Cardiac septum (tissue), 1 donor: ENCODE data around the gene OLFM4. TPM values are rescaled to one million over a fixed set of nuclear protein-coding genes. Genes with fewer than 3 reads are reported as not detected.
"Not testable (repeated sequence)": the region's sequence is repeated elsewhere in the genome, so short reads cannot be mapped to it uniquely, and the experiment has no call there.

ENCODE experiments used
- DNase-seq: peaks from one replicate; pipeline ENCODE4 v3.0.0-alpha.2; 2020; ENCODE audit warnings: low spot score
- intact Hi-C: fragments of 100-400 bp; cut with DNase I; formaldehyde crosslinking; loops from one replicate; pipeline ENCODE4 v1.14.0; 2022
- total RNA-seq: library from RNA; stranded (reverse); fragmentation: NEBNext Ultra II Directional; extraction: Animal tissue kit (Norgen Biotek cat#: 25700); gene quantifications from one replicate; pipeline ENCODE4 v1.2.1, GENCODE V29; 2021
- donor health status: DM: no; HTN: no; CAD: no.

Gene OLFM4
- total RNA-seq, 1 donor from 2014 or later: 0.65 TPM

- intact Hi-C loops: no loop called here
Observed at GRCh38 chr13:53013113-53013512, 15.5 kb upstream of the OLFM4 start.

GRCh38 chr13:53014018-53014417 is 14.6 kb upstream of the OLFM4 start:
- DNase-seq, intact Hi-C loops: not testable (repeated sequence)

More at GRCh38 chr13:53013113-53013512, 15.5 kb upstream of the OLFM4 start:
- no peak for DNase-seq

DNA sequence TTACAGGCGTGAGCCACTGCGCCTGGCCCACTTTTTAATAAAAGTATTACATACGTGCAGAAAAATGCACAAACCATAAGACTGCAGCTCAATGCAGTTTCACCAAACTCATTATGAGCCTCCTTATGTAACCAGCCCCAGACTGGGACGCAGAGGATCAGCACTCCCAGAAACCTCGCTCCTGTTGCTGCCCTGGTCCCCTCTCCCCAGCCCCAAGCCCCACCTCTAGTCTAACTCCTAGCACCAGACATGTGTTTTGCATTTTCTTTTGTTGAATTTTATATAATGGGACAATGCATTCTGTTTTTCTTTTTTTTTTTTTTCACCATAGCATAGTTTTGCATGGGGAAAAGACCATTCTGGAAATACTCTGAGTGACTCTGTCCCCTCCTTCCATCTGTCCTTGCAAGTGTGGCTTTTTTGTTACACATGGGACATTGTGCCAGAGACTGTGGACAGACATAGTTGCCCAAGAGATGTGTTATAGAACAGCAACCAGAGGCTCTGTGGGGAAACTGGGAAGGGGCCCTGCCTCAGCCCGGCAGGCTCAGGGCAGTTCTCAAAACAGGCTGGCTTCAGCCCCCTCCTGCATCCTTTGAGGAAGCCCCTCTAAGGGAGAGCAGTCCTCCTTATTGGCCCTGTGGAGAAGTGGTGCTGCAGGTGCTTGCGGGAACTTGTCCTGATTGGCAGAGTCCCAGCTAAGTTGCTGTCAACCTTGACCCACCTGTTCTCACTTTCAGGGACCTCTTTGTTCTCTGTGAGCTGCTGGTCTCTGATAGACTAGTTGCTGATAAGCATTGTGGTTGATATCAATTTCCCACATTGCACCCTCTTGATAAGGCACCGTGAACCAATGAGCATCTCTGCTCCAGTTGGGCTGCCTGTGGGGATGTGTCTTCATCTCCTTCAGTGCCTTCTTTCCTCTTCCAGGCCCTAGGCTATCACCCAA is 13.8 kb upstream of the OLFM4 start:
- DNase-seq: no peak

DNA sequence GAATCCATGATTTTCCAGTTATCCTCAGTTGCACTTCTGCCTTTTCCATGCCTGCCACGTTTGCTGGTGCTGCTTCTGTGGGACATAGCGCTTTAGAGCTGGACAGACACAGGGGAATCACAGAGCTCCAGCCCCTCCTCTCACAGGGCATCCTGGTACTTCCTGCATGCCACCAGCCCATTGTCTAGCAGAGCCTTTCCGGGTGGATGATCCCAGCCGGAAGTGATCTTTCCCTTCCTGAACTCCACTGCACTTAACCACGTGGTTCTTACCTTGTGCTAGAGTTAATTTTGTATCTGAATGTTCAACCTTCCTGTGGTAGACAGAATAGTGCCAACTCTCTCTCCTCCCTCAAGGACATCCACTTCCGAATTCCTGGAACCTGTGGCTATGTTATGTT is 12.6 kb upstream of the OLFM4 start:
- intact Hi-C loops: no loop called here
- no peak for DNase-seq

More for the DNA sequence above, 13.8 kb upstream of the OLFM4 start:
- intact Hi-C loops: no loop called here

DNA sequence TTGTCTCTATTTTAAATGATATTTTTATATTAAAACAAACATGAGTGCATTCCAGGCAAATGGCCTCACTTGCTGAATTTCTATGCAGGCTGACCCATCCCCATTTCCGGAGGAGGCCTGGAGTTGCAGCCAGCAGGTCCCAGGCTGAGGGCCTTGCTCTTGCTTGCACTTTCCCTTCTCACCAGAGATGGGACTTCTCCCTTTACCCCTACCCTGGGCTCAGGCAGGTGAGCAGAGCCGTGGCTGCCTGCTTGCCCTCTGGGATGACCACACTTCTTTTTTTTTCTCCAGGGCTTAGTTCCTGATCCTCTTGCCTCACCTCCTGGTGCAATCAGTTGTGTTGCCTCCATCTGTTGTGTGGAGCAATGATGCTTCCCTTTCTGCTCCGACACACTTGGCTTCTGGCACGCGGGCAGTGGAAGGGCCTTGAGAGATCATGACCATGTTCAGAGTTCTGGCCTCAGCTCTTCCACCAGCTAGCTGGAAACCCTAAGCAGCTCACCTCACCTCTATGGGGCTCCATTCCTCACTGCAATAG is 11.1 kb upstream of the OLFM4 start:
- peak; percentile 82 for DNase-seq
- intact Hi-C loops: no loop called here

DNA sequence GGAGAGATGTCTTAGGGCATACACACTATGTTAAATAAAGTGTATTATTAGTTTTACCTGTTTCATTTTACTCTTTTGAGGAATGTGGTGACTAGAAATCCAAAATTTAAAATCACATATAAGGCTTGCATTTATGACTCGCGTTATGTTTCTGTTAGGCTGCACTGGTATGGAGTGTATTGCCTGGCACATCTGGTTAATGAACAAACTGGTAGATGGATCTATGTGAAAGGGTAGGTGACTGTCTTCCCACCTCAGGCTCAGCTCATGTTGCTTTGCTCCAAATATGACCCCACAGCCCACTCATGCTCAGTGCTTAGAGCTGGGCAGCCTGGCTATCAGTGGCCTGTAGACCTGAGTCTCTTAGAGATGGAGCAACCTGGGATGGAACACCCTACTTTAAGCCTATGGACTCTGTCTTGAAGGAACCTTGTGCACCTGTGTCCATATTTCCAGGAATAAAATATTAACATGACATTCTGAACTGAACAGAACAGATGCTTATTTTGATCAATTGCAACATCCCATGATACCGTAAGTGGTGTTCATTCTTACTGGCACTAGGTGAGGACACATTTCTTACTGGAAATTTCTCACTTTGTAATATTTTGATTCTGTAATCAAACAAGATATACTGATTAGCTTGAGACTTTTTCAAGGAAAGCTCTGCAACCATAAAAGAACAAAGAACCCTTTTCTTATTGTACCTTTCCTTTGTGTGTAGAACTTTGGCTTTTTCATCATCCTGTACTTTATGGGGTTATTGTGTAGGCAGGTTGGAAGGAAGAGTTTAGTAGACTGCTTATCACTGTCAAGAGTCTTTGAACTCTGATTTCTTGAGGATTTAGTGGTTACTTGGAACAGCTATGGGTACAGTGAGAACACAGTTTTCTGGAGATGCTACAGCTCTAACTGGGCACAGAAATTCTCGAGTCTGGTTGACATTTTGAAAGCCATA is 9.6 kb upstream of the OLFM4 start:
- DNase-seq: no peak
- intact Hi-C loops: no loop called here

DNA sequence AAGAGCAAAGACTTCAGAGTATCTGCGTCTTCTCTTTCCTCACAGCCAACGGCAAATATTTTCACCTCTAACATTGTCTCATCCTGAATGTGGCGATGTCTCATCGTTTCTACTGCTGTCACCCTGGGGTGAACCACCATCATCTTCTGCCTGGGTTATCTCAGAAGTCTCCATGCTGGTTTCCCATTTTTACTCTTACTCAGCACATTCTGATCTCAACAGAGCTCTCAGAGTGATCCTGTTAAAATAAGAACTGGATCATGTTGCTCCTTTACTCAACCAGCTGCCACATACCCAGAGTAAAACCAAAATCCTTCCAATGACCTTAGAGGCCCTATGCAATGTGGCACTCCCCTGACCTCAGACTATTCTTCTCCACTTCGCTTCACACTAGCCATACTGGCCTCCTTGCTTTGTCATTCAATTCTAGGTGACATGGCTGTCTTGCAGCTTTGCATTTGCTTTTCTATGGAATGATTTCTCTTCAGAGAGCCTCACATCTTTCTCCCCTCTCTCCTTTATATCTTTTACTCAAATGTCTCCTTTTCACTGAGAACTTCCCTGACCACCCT is 7.8 kb upstream of the OLFM4 start:
- no peak for DNase-seq
- intact Hi-C loops: no loop called here

DNA sequence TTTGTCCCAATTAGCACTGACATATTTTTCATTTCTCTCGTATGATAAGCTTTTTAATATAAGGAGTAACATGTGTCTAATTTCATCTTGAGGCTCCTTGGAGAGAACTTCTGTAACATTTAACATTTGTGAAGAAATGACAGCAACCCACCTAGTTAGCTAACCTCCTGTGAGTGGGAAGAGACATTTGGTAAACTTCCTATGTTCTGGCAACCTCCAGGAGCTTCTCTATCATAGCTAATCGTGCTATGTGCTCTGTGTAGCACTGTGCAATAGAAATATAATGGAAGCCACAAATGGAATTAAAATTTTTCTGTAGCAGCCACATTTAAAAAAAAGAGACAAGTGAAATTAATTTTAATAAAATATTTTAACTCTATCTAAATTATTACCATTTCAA is 5.4 kb upstream of the OLFM4 start:
- intact Hi-C loops: no loop called here
- DNase-seq: no peak

DNA sequence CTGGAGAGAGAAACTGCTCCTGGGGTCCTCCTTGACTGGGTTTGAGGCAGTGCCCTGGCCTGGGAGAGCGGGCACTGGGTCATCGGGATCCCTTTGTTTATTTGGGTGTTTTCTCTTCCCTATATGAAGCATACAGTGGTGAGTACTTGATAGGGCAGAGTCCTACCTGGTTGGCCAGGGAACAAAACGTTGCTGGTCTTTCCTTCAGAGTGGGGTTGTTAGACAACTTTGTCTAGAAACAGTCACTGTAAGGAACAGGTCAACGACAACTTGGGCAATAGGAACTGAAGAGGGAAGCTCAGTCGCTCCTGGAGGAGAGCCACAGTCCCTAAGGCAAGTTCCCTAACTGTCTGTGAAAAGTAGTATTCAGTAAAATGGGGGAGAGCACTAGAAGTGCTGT is 550 bp upstream of the OLFM4 start:
- intact Hi-C loops: no loop called here
- DNase-seq: no peak

GRCh38 chr13:53032849-53033248 is 4.2 kb downstream of the OLFM4 start:
- DNase-seq: no peak
- intact Hi-C loops: no loop called here

DNA sequence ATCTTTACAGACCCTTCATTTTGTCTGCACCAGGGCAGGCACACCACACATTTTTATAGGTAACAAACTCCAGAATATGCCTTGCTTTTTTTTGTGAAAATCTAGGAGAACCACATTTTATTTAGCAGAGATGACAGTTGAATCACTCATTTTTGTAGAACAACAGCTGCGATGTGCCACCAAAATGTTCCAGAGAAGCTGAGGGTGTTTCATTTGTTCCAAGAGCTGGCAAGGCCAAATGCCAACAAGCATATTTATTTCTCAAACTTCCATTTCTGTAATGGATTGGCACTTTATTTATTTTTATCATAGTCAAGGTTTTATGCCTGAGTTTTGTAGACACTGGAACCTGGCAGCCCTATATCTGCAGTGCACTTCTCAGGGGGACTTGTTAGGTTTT is 10.4 kb downstream of the OLFM4 start:
- no peak for DNase-seq
- intact Hi-C loops: no loop called here

DNA sequence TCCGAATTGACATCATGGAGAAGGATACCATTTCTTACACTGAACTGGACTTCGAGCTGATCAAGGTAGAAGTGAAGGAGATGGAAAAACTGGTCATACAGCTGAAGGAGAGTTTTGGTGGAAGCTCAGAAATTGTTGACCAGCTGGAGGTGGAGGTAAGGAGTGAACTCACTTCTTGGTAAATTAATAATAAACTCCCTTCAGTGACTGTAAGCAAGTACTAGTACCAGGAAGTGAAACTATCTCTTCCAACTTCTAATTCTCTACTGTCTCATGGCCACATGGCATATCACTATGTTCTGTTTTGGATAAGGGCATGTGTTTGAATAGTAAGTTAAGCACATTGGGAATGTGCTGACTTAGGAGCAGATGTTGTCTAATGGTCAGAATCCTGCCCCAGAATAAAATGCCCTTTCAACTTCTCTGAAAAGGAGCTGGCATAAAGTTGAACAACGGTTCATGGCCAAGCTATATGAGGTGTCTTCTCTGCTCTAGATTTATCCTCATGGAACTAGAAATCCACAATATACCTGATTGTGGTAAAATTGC is 13.4 kb downstream of the OLFM4 start:
- no peak for DNase-seq
- intact Hi-C loops: no loop called here

GRCh38 chr13:53042877-53043276 is 14.3 kb downstream of the OLFM4 start:
- intact Hi-C loops: no loop called here
- no peak for DNase-seq

DNA sequence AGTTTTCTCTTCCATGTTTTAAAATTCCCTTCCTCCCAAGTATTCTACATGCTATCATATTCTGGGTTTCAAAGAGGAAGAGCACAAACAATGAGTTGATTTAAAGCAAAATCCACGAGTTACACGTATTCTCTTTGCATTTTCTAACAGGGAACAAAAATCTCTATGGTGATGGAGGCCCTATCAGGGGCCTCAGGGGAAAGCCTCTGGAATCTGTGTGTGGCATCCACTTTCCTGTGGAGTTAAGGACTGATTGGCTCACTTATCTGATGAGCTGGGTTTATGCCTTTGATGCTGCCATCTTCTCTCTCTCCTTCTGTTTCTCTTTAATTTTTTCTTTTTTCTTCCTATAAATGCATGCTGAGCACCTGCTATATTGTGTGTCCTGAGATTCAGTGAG is 14.8 kb downstream of the OLFM4 start:
- DNase-seq: no peak

DNA sequence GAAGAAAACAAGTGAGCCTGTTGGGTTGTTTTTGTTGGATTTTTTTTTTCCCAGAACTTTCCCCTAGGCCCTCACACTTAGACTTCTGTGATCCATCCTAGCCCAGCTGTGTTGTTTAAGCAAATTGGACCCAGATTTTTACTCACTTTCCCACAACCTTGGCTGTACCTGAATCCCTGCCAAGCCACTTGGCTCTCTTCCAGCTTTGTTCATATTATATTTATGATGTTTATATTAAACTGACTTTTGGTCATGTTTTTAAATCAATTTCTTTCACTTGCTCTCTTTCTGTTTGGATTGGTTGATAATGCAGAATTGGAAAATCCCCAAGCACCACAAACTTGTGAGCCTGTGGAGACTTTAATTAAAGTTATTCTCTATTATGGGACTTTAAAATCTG is 16.6 kb downstream of the OLFM4 start:
- DNase-seq: no peak
- intact Hi-C loops: no loop called here

More for the DNA sequence above, 14.8 kb downstream of the OLFM4 start:
- intact Hi-C loops: no loop called here

DNA sequence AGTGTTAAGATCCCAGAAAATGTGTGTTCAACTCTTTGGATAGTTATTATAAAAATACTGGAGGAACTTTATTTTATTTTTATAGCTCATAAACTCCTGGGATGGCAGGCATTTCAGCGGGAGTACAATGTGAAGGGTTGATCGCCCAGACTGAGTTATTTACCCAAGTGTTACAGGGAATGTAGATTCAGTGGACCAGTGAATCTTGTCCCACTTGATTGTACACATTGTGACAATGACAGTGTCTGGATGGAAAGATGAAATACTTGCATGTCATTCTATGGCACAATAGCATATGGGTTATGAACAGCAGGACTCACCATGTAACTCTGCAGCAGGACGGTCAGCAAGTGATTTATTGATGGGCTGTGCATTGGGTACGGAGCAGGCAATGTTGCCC is 20.3 kb downstream of the OLFM4 start:
- DNase-seq: no peak
- intact Hi-C loops: no loop called here

GRCh38 chr13:53050151-53050550 is 21.5 kb downstream of the OLFM4 start:
- intact Hi-C loops: no loop called here
- DNase-seq: no peak

DNA sequence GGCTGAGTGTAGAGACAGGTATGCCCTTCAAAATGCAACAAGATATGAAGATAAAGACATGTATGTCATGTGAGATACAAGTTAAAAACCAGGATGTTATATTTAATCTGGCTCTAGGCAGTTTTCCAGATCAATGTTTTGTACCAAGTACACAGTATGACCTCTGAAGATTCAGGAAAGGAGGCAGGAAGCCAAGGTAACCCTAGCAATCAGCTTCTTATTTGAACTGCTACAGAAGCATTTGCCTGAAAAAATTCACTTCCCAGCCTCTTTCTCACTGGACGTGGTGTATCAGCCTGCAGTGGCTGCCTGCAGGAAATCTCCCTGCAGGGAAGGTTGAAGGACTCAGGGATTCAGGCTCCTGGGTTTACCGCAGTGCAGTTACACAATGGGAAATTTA is 24.1 kb downstream of the OLFM4 start:
- intact Hi-C loops: no loop called here

GRCh38 chr13:53054569-53054968 is 26.0 kb downstream of the OLFM4 start:
- DNase-seq: no peak
- intact Hi-C loops: no loop called here

More for the DNA sequence above, 24.1 kb downstream of the OLFM4 start:
- DNase-seq: no peak
